GM21529 (cell line): Measurements from ENCODE around the gene SOX6.
"Not testable (repeated sequence)": the region's sequence is repeated elsewhere in the genome, so short reads cannot be mapped to it uniquely, and the experiment has no call there.

Source experiments
- ATAC-seq: cut with Tn5 transposase; IDR thresholded peaks from one replicate; pipeline ENCODE4 v1.9.1; 2021; ENCODE audit not compliant: unreplicated experiment

Gene SOX6

GRCh38 chr11:15940462-15941205 is 415.7 kb downstream of the SOX6 start:
- ATAC-seq: no peak

GRCh38 chr11:15938983-15939382 is 417.4 kb downstream of the SOX6 start:
- no peak for ATAC-seq

- ATAC-seq: no peak
Measured at GRCh38 chr11:15938121-15938611, 418.2 kb downstream of the SOX6 start.

GRCh38 chr11:15937601-15938120 is 418.7 kb downstream of the SOX6 start:
- ATAC-seq: no peak

GRCh38 chr11:15936011-15936410 is 420.3 kb downstream of the SOX6 start:
- no peak for ATAC-seq

GRCh38 chr11:15935373-15935772 is 421.0 kb downstream of the SOX6 start:
- no peak for ATAC-seq

GRCh38 chr11:15933886-15934625 is 422.3 kb downstream of the SOX6 start:
- ATAC-seq: no peak

- ATAC-seq: no peak
Measured at GRCh38 chr11:15932417-15932816, 423.9 kb downstream of the SOX6 start.

- no peak for ATAC-seq
Measured at GRCh38 chr11:15931497-15931896, 424.8 kb downstream of the SOX6 start.

GRCh38 chr11:15930442-15931025 is 425.8 kb downstream of the SOX6 start:
- no peak for ATAC-seq

- no peak for ATAC-seq
Measured at GRCh38 chr11:15929371-15929901, 426.9 kb downstream of the SOX6 start.

- no peak for ATAC-seq
Measured at GRCh38 chr11:15927864-15928217, 428.5 kb downstream of the SOX6 start.

GRCh38 chr11:15927196-15927863 is 429.0 kb downstream of the SOX6 start:
- no peak for ATAC-seq

GRCh38 chr11:15926071-15926470 is 430.3 kb downstream of the SOX6 start:
- no peak for ATAC-seq

GRCh38 chr11:15923183-15923582 is 433.2 kb downstream of the SOX6 start:
- ATAC-seq: no peak

- not testable (repeated sequence) for ATAC-seq
Measured at GRCh38 chr11:15922745-15923144, 433.6 kb downstream of the SOX6 start.

GRCh38 chr11:15920856-15921629 is 435.3 kb downstream of the SOX6 start:
- no peak for ATAC-seq

GRCh38 chr11:15918674-15919073 is 437.7 kb downstream of the SOX6 start:
- ATAC-seq: no peak

GRCh38 chr11:15918212-15918611 is 438.1 kb downstream of the SOX6 start:
- no peak for ATAC-seq
